Thyroid gland (tissue), 4 donors: ENCODE data around the gene GNPTG. TPM values are rescaled to one million over a fixed set of nuclear protein-coding genes. Genes with fewer than 3 reads are reported as not detected.

ENCODE experiments used
- DNase-seq, 2 donors: peaks; one replicate each; pipeline ENCODE4 v3.0.0-alpha.2; 2019
- H3K27ac ChIP-seq, 3 donors: fragments of 200-600 bp; sonication (generic); 1 replicate in 2 of 3; 2 replicates in 1 of 3; pipeline ENCODE4 v1.5.1; 2016 to 2019; ENCODE audit warnings: mild to moderate bottlenecking in 1 of 3, moderate library complexity in 1 of 3
- H3K27me3 ChIP-seq: fragments of 200-600 bp; sonication (generic); one replicate; pipeline ENCODE4 v1.5.1; 2019
- H3K36me3 ChIP-seq, 2 donors: fragments of 200-600 bp; sonication (generic); one replicate each; pipeline ENCODE4 v1.5.1; 2016 to 2019
- H3K4me1 ChIP-seq, 2 donors: fragments of 200-600 bp; sonication (generic); one replicate each; pipeline ENCODE4 v1.5.1; 2017 to 2019
- H3K4me3 ChIP-seq, 3 donors: fragments of 200-600 bp; sonication (generic); replicated peaks in 1 of 3; 1 replicate in 2 of 3; 2 replicates in 1 of 3; pipeline ENCODE4 v1.5.1; 2016; ENCODE audit warnings: mild to moderate bottlenecking in 1 of 3
- H3K9me3 ChIP-seq: fragments of 200-600 bp; sonication (generic); one replicate; pipeline ENCODE4 v1.5.1; 2017
- CTCF ChIP-seq, 6 experiments: fragments of 200-600 bp in 3 of 6; fragments of 450-650 bp in 3 of 6; sonication (generic) in 3 of 6; IDR thresholded peaks; one replicate each; pipeline ENCODE4 v1.5.1; 2016 to 2019; ENCODE audit warnings: antibody characterized with exemption in 6 of 6, mild to moderate bottlenecking in 2 of 6, inconsistent platforms in 1 of 6, moderate library complexity in 1 of 6
- POLR2A ChIP-seq, 2 donors: fragments of 450-650 bp; IDR thresholded peaks; one replicate each; pipeline ENCODE4 v1.6.1; 2017; ENCODE audit warnings: antibody characterized with exemption in 2 of 2, mild to moderate bottlenecking in 2 of 2, moderate library complexity in 1 of 2
- WGBS, 2 donors: methylation state at CpG; one replicate each; pipeline ENCODE4 v1.1.5; 2017; 5-methylcytosine and 5-hydroxymethylcytosine counted together
- intact Hi-C: fragments of 100-400 bp; cut with DNase I; formaldehyde crosslinking; loops from one replicate; pipeline ENCODE4 v1.15.1; 2023
- total RNA-seq, 4 donors: library from RNA; depleted of rRNA; stranded (reverse); fragments of >200 nt; gene quantifications; one replicate each; pipeline ENCODE4 v1.2.3, GENCODE V29; 2016

GNPTG gene
- total RNA-seq, 4 donors from 2014 or later: 53.6 to 121 (median 70.0) TPM

- TF ChIP-seq POLR2A (IDR thresholded peaks at IDR 0.05) (no peak), CTCF (IDR thresholded peaks at IDR 0.05) (no peak)
- no peaks in the 10 kb centered on the region for H3K36me3 ChIP-seq
- no peak overlapping the region for H3K4me3 ChIP-seq
- WGBS, 2 donors: 0 to 48% methylated on average over 2 to 17 of the region's 22 CpGs
- H3K4me1 ChIP-seq: peaks cover 14 to 35% of the 10 kb centered on the region in 2 donors
- H3K27ac ChIP-seq: no peak overlapping the region
- no peaks in the 10 kb centered on the region for H3K9me3 ChIP-seq
- H3K27me3 ChIP-seq: peaks cover 9% of the 10 kb centered on the region
- intact Hi-C loops: no loop called here
- DNase-seq: no peak
Observed at GRCh38 chr16:1330931-1331711, 20.6 kb upstream of the GNPTG start.

- peak overlapping the region in 1 of 3 donors; percentile 7 for H3K4me3 ChIP-seq
- H3K9me3 ChIP-seq: no peaks in the 10 kb centered on the region
- peak; percentile 59 to 68 for DNase-seq
- no peaks in the 10 kb centered on the region for H3K36me3 ChIP-seq
- peaks cover 9% of the 10 kb centered on the region for H3K27me3 ChIP-seq
- no peak overlapping the region for H3K27ac ChIP-seq
- peaks cover 14 to 35% of the 10 kb centered on the region in 2 donors for H3K4me1 ChIP-seq
- intact Hi-C loops: no loop called here
- TF ChIP-seq POLR2A (IDR thresholded peaks at IDR 0.05): no peak
- TF ChIP-seq CTCF (IDR thresholded peaks at IDR 0.05): no peak
- whole genome bisulfite sequencing, 2 donors: 6 to 9% methylated on average over 20 to 28 of the region's 34 CpGs
Observed at GRCh38 chr16:1331712-1332617, 19.8 kb upstream of the GNPTG start.

GRCh38 chr16:1332618-1333148 lies 19.0 kb upstream of the GNPTG start:
- H3K4me3 ChIP-seq: peak overlapping the region in 1 of 3 donors; percentile 23
- intact Hi-C loops: no loop called here
- peaks cover 9% of the 10 kb centered on the region for H3K27me3 ChIP-seq
- no peak for TF ChIP-seq POLR2A (IDR thresholded peaks at IDR 0.05)
- TF ChIP-seq CTCF (IDR thresholded peaks at IDR 0.05): no peak
- DNase-seq: no peak
- H3K36me3 ChIP-seq: no peaks in the 10 kb centered on the region
- no peak overlapping the region for H3K27ac ChIP-seq
- WGBS, 2 donors: 4 to 10% methylated on average over 15 to 22 of the region's 26 CpGs
- H3K4me1 ChIP-seq: peaks cover 14 to 35% of the 10 kb centered on the region in 2 donors
- H3K9me3 ChIP-seq: no peaks in the 10 kb centered on the region

- 12% methylated on average over 5 of the region's 83 CpGs; no CpG with 5 or more reads in 1 of the 2 donors for WGBS, 2 donors
- Histone ChIP-seq H3K27ac (no peak within 1 kb of the TSS), H3K36me3 (no peaks in the 10 kb centered on the region), H3K4me1 (peaks cover 14 to 35% of the 10 kb centered on the region in 2 donors), H3K27me3 (peaks cover 9% of the 10 kb centered on the region), H3K9me3 (no peaks in the 10 kb centered on the region), H3K4me3 (peak within 1 kb of the TSS in 1 of 3 donors; percentile 23)
- intact Hi-C loops: no loop called here
- TF ChIP-seq CTCF (IDR thresholded peaks at IDR 0.05) (no peak), POLR2A (IDR thresholded peaks at IDR 0.05) (no peak)
- DNase-seq: no peak
Observed at GRCh38 chr16:1333149-1333812, 18.4 kb upstream of the GNPTG start, which contains the start of gene BAIAP3. TSS of gene BAIAP3 (plus strand) at chr16:1333645. CDS start at chr16:1338550, 4,905 bp downstream.
